ENCODE results near the gene DNASE2B.

DNA sequence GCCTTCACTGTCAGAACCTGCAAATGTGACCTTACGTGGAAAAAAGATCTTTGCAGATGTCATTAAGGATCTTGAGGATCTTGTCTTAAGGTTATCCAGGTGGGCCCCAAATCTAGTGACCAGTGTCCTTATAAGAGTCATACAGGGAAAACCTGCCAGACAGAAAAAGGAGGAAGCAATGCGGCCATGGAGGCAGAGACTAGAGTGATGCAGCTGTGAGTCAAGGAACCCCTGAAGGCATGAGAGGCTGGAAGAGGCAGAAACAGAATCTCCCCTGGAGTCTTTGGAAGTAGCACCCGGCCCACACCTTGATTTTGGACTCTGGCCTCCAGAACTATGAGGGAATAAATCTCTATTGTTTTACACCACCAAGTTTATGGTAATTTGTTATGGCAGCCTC lies 36.5 kb upstream of the DNASE2B start:
- TF ChIP-seq, protein P1, sequence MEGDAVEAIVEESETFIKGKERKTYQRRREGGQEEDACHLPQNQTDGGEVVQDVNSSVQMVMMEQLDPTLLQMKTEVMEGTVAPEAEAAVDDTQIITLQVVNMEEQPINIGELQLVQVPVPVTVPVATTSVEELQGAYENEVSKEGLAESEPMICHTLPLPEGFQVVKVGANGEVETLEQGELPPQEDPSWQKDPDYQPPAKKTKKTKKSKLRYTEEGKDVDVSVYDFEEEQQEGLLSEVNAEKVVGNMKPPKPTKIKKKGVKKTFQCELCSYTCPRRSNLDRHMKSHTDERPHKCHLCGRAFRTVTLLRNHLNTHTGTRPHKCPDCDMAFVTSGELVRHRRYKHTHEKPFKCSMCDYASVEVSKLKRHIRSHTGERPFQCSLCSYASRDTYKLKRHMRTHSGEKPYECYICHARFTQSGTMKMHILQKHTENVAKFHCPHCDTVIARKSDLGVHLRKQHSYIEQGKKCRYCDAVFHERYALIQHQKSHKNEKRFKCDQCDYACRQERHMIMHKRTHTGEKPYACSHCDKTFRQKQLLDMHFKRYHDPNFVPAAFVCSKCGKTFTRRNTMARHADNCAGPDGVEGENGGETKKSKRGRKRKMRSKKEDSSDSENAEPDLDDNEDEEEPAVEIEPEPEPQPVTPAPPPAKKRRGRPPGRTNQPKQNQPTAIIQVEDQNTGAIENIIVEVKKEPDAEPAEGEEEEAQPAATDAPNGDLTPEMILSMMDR (conservative IDR thresholded peaks at IDR 0.05; ENCODE audit: low read depth, low read length): no peak
- no peak for TF ChIP-seq EZH2 (IDR thresholded peaks at IDR 0.05; ENCODE audit: low read length, unreplicated experiment)
